Psoas muscle (tissue), 8 donors: ENCODE measurements around the gene BICD1. TPM values are rescaled to one million over a fixed set of nuclear protein-coding genes. Genes with fewer than 3 reads are reported as not detected.
"Not testable (repeated sequence)": the region's sequence is repeated elsewhere in the genome, so short reads cannot be mapped to it uniquely, and the experiment has no call there.

Source experiments
- ATAC-seq, 4 donors: fragments of 200-7000 bp; cut with Tn5 transposase; one replicate each; pipeline ENCODE4 v1.9.1; 2020; ENCODE audit warnings: moderate library complexity in 3 of 4, mild to moderate bottlenecking in 2 of 4
- DNase-seq, 2 donors: peaks; one replicate each; pipeline ENCODE4 v3.0.0-alpha.2; 2020
- H3K27ac ChIP-seq: fragments of 200-600 bp; one replicate; pipeline ENCODE4 v1.8.0; 2022
- H3K27me3 ChIP-seq, 3 donors: fragments of 200-600 bp in 1 of 3; one replicate each; pipeline versions ENCODE4 v1.6.1 to v1.8.0; 2013 to 2022; ENCODE audit warnings: low read length in 2 of 3, mild to moderate bottlenecking in 2 of 3, moderate library complexity in 1 of 3; ENCODE audit not compliant: insufficient read depth in 3 of 3
- H3K36me3 ChIP-seq, 2 donors: fragments of 200-600 bp in 1 of 2; one replicate each; pipeline versions ENCODE4 v1.6.1 to v1.8.0; 2013 to 2022; ENCODE audit warnings: low read depth in 1 of 2, mild to moderate bottlenecking in 1 of 2, moderate library complexity in 1 of 2; ENCODE audit not compliant: insufficient read depth in 1 of 2
- H3K4me1 ChIP-seq: fragments of 200-600 bp; one replicate; pipeline ENCODE4 v1.8.0; 2022
- H3K4me3 ChIP-seq: fragments of 200-600 bp; one replicate; pipeline ENCODE4 v1.8.0; 2022; ENCODE audit warnings: mild to moderate bottlenecking
- H3K9me3 ChIP-seq: fragments of 200-600 bp; one replicate; pipeline ENCODE4 v1.8.0; 2022
- CTCF ChIP-seq: fragments of 200-600 bp; IDR thresholded peaks from one replicate; pipeline ENCODE4 v1.8.0; 2022; ENCODE audit warnings: antibody characterized with exemption
- WGBS, 3 donors: extraction: QIAGEN DNeasy Blood & Tissue Kit; methylation state at CpG; one replicate each; pipeline versions ENCODE4 v1.1.6 to v1.1.7; 2013; 5-methylcytosine and 5-hydroxymethylcytosine counted together
- intact Hi-C, 2 donors: fragments of 100-400 bp; cut with DNase I; formaldehyde crosslinking; loops; one replicate each; pipeline versions ENCODE4 v1.11.0 to v1.14.2; 2022
- polyA plus RNA-seq, 3 donors: library from polyadenylated mRNA; stranded (reverse); fragments of 200-250 nt; gene quantifications; one replicate each; pipeline ENCODE4 v1.2.3, GENCODE V29; 2013
- total RNA-seq, 4 donors: library from RNA; stranded (reverse); fragmentation: NEBNext Ultra II Directional in 2 of 4; extraction: Animal tissue kit (Norgen Biotek cat#: 25700) in 2 of 4; gene quantifications; one replicate each; pipeline versions ENCODE4 v1.2.1 to v1.2.4, GENCODE V29; 2021 to 2023
- donor health status: healthy with polysubstance abuse.
- donor health status: DM: no; HTN: no; CAD: no; lungs with moderate emphysema.
- donor health status: Bipolar disorder and iron deficiency.
- donor health status: healthy.
- donor health status: DM: yes; HTN: yes; CAD: no.
- donor health status: DM: no; HTN: no; CAD: no.
- donor health status: DM: no; HTN: no; CAD: no.
- donor health status: DM: yes; HTN: yes; CAD: no.

BICD1 gene
- total and polyA plus RNA-seq, 7 donors, result 0.55 to 9.8 (median 2.8) TPM

DNA sequence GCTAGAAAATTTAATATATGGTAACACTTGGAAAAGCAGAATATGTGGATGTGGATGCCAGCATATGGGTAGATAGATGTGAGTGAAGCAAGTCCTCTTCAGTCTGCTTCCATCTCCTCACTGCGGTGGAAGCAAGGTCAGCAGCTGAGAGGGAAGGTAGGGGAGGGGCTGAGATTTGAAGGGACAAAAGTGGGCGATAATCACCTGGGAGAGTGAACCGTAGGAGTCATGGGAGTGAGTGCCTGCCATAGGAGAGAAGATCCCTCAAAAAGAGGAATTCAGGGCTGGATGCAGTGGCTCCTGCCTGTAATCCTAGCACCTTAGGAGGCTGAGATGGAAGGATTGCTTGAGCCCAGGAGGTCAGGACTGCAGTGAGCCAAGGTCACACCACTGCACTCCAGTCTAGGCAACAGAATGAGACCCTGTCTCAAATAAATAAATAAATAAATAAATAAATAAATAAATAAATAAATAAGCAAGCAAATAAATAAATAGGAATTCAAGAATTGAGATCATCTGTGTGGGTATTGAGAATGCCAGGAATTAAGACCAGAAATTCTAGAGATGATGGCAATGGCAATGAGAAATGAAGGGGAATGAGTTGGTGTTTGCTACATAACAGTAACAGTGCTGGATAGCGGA is 123.4 kb downstream of the BICD1 start:
- Histone ChIP-seq H3K36me3 (no peaks in the 10 kb centered on the region), H3K27ac (no peak overlapping the region), H3K9me3 (no peaks in the 10 kb centered on the region), H3K4me3 (no peak overlapping the region), H3K27me3 (no peaks in the 10 kb centered on the region), H3K4me1 (no peaks in the 10 kb centered on the region)
- 79 to 89% (median 86%) methylated on average over 4 of the region's 4 CpGs for WGBS, 3 donors
- TF ChIP-seq CTCF, result no peak
- DNase-seq (no peak), ATAC-seq (no peak)
- intact Hi-C loops, result no loop called here

GRCh38 chr12:32230613-32230993 is 124.0 kb downstream of the BICD1 start:
- no peak for TF ChIP-seq CTCF
- intact Hi-C loops, result no loop called here
- no peaks in the 10 kb centered on the region for H3K9me3 ChIP-seq
- no peak overlapping the region for H3K4me3 ChIP-seq
- no peak for ATAC-seq
- no peak overlapping the region for H3K27ac ChIP-seq
- H3K27me3 ChIP-seq, result no peaks in the 10 kb centered on the region
- no peaks in the 10 kb centered on the region for H3K4me1 ChIP-seq
- DNase-seq, result no peak
- H3K36me3 ChIP-seq, result no peaks in the 10 kb centered on the region
- WGBS, 3 donors, result 59 to 67% (median 62%) methylated on average over 3 of the region's 3 CpGs

GRCh38 chr12:32231361-32231760 is 124.7 kb downstream of the BICD1 start:
- H3K27ac ChIP-seq, H3K4me3 ChIP-seq, H3K36me3 ChIP-seq, ATAC-seq, H3K4me1 ChIP-seq, DNase-seq, H3K27me3 ChIP-seq, H3K9me3 ChIP-seq, intact Hi-C loops: not testable (repeated sequence)
- 89 to 98% (median 95%) methylated on average over 1 to 2 of the region's 2 CpGs for WGBS, 3 donors

- H3K4me3 ChIP-seq, result no peak overlapping the region
- no peak overlapping the region for H3K27ac ChIP-seq
- 61 to 81% (median 64%) methylated on average over 3 of the region's 3 CpGs for WGBS, 3 donors
- TF ChIP-seq CTCF, result no peak
- intact Hi-C loops, result no loop called here
- H3K4me1 ChIP-seq, result no peaks in the 10 kb centered on the region
- peaks cover 12% of the 10 kb centered on the region for H3K9me3 ChIP-seq
- no peaks in the 10 kb centered on the region for H3K27me3 ChIP-seq
- ATAC-seq (no peak), DNase-seq (no peak)
- H3K36me3 ChIP-seq, result no peaks in the 10 kb centered on the region
These were observed 126.9 kb downstream of the BICD1 start for GRCh38 chr12:32233568-32233967.

DNA sequence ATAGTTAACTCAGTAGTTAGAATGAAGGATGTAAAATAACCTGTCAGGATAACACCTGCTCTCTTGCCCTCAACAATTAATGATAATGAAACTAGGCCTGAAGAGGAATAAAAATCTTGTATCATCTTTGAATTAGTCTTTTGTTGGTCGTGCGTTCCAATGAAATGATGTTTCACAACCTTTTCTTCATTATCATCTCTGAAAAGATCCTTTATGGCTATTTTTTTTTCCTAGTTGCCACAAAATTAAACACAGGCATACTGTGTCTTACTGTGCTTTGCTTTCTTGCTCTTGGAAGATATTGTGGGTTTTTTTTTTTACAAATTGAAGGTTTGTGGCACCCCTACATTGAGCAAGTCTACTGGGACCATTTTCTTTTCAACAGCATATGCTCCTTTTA is 128.6 kb downstream of the BICD1 start:
- Histone ChIP-seq H3K9me3 (peaks cover 12% of the 10 kb centered on the region), H3K27ac (no peak overlapping the region), H3K36me3 (no peaks in the 10 kb centered on the region), H3K27me3 (no peaks in the 10 kb centered on the region), H3K4me1 (no peaks in the 10 kb centered on the region), H3K4me3 (no peak overlapping the region)
- intact Hi-C loops, result no loop called here
- WGBS, 3 donors, result 91 to 95% (median 95%) methylated on average over 2 of the region's 2 CpGs
- DNase-seq, result no peak
- TF ChIP-seq CTCF, result no peak
- ATAC-seq, result no peak
